ENCODE measurements around the gene ZNF419.

Gene ZNF419

GRCh38 chr19:57537953-57538547, 50.5 kb downstream of the ZNF419 start:
- no peak for DNase-seq

All from stimulated activated CD4-positive, alpha-beta T cell treated with anti-CD3 and anti-CD28 coated beads, Interleukin-12 subunit alpha, Interleukin-12 subunit beta, amount 100 ng/mL, for 4 hours (primary cell).